GM21528 (cell line): Measurements from ENCODE around the gene SSX7.
"Not testable (repeated sequence)": the region's sequence is repeated elsewhere in the genome, so short reads cannot be mapped to it uniquely, and the experiment has no call there.

Experiments used
- ATAC-seq: cut with Tn5 transposase; IDR thresholded peaks from one replicate; pipeline ENCODE4 v1.9.1; 2021; ENCODE audit warnings: mild to moderate bottlenecking, moderate library complexity; ENCODE audit not compliant: unreplicated experiment, low FRiP score

The SSX7 gene, protein sequence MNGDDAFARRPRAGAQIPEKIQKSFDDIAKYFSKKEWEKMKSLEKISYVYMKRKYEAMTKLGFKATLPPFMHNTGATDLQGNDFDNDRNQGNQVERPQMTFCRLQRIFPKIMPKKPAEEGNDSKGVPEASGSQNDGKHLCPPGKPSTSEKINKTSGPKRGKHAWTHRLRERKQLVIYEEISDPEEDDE

DNA sequence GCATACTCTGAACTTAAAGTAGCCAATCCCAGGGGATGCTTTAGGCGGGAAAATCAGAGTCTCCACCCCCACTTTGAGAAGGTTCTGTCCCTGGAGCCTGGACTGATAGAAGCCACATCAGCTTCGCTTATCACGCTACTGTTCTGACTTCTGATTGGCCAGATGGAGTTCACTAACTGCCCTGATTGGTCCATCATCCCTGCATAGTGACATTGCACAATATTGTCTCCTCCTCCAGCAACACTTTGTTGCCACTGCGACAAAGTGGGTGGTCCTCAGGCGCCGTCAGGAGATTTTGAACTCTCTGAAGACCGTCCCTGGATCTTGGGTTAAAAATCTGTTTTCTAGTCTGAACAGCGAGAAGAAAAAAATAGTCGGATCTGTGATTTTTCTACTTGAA lies at the start of gene SSX7:
TSS of gene SSX7 (minus strand) at position 101 of the 400 bp plus-strand sequence. CDS start 1,428 bp downstream, outside the sequence.
- ATAC-seq: not testable (repeated sequence)

DNA sequence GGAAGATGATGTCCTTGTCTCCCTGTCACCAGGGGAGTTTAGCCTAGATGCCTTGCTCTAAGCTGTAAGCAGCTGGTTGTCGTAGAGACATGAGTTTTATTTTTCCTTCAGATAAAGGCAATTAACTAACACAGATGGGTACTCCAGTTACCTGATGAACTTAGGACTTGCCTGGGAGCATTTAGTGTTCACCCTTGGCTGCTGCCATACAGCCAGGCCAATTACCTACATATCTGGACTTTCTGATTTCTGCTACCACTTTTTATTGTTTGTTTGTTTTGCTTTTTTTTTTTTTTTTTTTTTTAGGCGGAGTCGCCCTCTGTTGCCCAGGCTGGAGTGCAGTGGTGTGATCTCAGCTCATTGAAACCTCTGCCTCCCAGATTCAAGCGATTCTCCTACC lies 37.3 kb upstream of the SSX7 start:
- not testable (repeated sequence) for ATAC-seq

DNA sequence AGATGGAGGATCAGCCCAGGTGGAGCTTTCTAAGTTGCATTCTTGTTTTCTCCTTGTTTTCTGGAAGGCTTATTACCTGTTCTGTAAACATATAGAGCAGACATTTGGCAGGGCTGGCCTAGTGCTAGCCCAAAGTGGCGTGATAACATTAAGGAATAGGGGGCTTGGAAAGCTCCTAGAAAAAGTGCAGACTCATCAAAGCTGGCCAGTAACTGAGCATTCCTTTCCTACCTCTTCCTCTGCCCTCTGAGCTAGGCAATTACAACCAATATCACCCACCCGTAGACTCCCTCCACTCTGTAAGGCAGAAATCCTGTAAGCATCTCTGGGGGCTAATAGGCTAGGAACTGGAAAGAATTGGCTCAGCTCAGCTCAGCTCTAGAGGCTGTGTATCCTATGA lies 7.5 kb upstream of the SSX7 start:
- not testable (repeated sequence) for ATAC-seq

DNA sequence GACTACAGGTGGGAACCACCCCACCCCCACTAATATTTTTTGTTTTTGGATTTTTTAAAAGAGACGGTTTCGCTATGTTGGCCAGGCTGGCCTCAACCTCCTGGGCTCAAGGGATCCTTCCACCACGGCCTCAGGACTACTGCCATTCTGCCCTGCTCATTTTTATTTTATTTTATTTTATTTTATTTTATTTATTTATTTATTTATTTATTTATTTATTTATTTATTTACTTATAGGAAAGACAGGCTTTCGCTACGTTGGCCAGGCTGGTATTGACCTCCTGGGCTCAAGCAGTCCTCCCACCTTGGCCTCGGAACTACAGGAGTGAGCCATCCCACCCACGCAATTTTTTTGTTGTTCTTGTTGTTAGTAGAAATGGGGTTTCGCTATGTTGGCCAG lies 775 bp upstream of the SSX7 start:
- not testable (repeated sequence) for ATAC-seq

DNA sequence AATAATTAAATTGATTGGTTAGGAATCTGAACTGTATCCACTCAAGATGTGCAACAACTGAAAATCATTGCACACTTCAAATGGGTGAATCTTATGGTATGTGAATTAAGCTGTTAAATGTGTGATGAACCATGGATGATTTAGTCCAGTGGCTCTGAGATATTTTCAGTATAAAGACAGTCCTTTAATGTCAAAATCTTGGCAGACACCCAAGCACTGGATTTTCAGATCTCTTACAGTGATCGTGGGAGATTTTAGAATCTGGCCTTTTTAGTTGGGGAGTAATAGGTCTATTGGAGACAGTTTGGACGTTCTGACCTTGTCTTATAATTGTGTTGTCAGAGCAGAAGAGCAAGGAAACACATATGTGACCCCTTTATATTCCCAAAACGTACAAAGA lies 4.0 kb downstream of the SSX7 start:
- ATAC-seq: not testable (repeated sequence)

DNA sequence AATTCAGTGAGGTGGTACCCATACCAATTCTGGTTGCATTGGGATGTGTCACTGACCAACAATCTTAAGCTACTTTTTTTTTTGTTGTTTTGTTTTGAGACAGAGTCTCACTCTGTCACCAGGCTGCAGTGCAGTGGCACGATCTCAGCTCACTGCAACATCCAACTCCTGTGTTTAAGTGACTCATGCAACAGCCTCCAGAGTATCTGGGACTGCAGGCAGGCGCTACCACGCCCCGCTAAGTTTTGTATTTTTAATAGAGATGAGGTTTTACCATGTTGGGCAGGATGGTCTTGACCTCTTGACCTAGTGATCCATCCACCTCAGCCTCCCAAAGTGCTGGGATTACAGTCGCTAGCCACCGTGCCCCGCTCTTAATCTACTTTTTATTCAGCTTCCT lies 5.7 kb downstream of the SSX7 start:
- not testable (repeated sequence) for ATAC-seq

DNA sequence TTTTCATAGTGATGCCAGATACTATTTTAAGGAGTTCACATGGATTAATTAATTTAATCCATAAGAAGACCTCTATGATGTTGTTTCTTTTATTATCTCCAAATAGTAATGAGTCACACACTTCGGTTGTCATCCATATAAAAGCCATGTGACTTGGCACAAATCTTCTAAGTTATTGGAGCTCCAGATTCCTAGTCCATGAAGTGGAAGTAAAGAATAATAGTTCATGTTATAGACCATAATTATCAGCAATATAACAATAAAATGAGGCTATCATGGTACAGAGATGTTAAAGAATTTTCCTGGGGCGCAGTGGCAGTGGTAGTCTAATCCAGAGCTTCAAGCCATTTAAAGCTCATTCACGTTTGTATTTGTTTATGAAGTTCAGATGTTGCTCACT lies 26.2 kb downstream of the SSX7 start:
- ATAC-seq: not testable (repeated sequence)

DNA sequence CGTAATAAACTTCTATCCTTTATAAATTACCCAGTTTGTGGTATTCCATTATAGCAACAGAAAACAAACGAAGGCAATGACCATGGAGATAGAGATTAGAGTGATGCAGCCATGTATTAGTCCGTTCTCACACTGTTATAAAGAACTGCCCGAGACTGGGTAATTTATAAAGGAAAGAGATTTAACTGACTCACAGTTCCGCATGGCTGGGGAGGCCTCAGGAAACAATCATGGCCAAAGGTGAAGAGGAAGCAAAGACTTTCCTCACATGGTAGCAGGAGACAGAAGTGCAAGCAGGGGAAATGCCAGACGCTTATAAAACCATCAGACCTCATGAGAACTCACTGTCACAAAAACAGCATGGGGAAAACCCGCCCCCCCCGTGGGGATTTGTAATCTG lies 34.0 kb downstream of the SSX7 start:
- not testable (repeated sequence) for ATAC-seq

DNA sequence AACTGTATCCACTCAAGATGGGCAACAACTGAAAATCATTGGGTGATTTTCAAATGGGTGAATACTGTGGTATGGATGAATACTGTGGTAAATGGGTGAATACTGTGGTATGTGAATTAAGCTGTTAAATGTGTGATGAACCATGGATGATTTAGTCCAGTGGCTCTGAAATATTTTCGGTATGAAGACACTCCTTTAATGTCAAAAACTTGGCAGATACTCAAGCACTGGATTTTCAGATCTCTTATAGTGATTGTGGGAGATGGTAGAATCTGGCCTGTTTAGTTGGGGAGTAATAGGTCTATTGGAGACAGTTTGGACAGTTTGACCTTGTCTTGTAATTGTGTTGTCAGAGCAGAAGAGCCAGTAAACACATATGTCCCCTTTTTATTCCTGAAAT lies 45.7 kb downstream of the SSX7 start:
- no peak for ATAC-seq

DNA sequence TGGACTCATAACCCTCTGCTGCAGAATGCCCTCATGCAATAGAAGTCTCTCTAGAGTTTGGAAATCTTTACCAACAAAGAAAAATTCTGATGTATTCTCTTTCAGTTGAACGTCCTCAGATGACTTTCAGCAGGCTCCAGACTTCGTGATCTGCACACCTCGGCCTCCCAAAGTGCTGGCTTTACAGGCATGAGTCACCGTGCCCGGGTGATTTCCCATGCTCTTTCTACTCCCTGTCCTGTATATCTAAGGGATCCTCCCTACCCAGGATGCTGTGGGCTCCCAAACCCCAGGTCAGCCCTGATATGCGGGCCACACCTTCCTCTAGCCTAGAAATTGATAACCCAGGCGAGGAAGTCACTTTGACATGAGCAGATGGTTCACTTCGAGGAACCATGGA lies 51.5 kb downstream of the SSX7 start:
- ATAC-seq: not testable (repeated sequence)

DNA sequence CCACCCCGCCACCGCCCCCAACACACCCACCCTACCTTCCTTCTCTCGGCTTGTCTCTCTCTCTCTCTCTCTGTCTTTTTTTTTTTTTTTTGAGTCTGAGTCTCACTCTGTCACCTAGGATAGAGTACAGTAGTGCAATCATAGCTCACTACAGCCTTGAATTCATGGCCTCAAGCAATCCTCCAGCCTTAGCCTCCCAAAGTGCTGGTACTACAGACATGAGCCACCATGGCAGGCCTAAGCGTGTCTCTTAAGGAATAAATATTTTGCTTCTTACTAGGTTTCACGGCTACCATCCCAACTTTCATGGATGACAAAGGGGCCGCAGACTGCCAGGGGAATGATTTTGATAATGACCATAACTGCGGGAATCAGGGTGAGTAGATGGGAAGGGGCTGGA lies 55.8 kb downstream of the SSX7 start:
- no peak for ATAC-seq

DNA sequence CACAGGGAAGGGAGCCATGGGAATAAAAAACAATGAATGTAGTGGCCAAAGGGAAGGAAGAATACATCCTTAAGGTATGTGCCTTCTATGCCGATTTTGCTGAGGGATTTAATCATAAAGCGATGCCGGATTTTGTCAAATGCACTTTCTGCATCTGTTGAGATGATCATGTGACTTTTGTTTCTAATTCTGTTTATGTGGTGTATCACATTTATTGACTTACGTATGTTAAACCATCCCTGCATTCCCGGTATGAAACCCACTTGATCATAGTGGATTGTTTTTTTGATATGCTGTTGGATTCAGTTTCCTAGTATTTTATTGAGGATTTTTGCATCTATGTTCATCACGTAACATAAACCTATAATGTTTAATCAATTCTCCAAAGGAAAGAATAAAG lies 60.0 kb downstream of the SSX7 start:
- ATAC-seq: no peak
